B cell (primary cell): ENCODE results near the gene HLA-DMA. TPM values are rescaled to one million over a fixed set of nuclear protein-coding genes. Genes with fewer than 3 reads are reported as not detected.

Experiments used
- ATAC-seq: fragments of 200-7000 bp; cut with Tn5 transposase; one replicate; pipeline ENCODE4 v1.10.0; 2021; ENCODE audit warnings: low read depth, mild to moderate bottlenecking, moderate number of reproducible peaks, moderate library complexity
- CTCF ChIA-PET: fragments of 350-600 bp; sonication (Branson Sonifier 250); formaldehyde crosslinking; loops from one replicate; lab custom pipeline; 2021; ENCODE audit warnings: antibody characterized with exemption, inconsistent platforms; lab: Charles Lee
- POLR2A ChIA-PET: fragments of 350-600 bp; sonication (Branson Sonifier 250); formaldehyde crosslinking; loops from one replicate; lab custom pipeline; 2021; ENCODE audit warnings: antibody characterized with exemption; lab: Charles Lee
- DNase-seq: peaks from one replicate; pipeline ENCODE4 v3.0.0; 2013
- H2AFZ ChIP-seq: 2 replicates; pipeline ENCODE4 v1.6.1; 2012; ENCODE audit warnings: mild to moderate bottlenecking, low read depth, low read length; ENCODE audit not compliant: insufficient read depth, poor library complexity, severe bottlenecking
- H3K27ac ChIP-seq, 2 donors: 1 replicate in 1 of 2; 2 replicates in 1 of 2; pipeline ENCODE4 v1.5.1; 2012 to 2013; ENCODE audit warnings: low read length in 2 of 2, mild to moderate bottlenecking in 2 of 2, moderate library complexity in 1 of 2
- H3K27me3 ChIP-seq, 4 experiments: fragments of 200-600 bp in 1 of 4; sonication (generic) in 1 of 4; replicated peaks in 1 of 4; 1 replicate in 2 of 4; 2 replicates in 2 of 4; pipeline versions ENCODE4 v1.6.1 to v1.7.0; 2013 to 2016; ENCODE audit warnings: low read length in 3 of 4, mild to moderate bottlenecking in 2 of 4, mixed read lengths in 1 of 4, moderate library complexity in 1 of 4; ENCODE audit not compliant: insufficient read depth in 4 of 4, control insufficient read depth in 3 of 4; ENCODE audit errors: control extremely low read depth in 1 of 4
- H3K36me3 ChIP-seq, 2 experiments: replicated peaks in 1 of 2; 1 replicate in 1 of 2; 2 replicates in 1 of 2; pipeline versions ENCODE4 v1.6.1 to v1.7.1; 2013; ENCODE audit warnings: low read length in 1 of 2; ENCODE audit not compliant: insufficient read depth in 2 of 2, control insufficient read depth in 1 of 2; ENCODE audit errors: control extremely low read depth in 1 of 2, extremely low read depth in 1 of 2
- H3K4me1 ChIP-seq, 2 donors: fragments of 200-600 bp in 1 of 2; sonication (generic) in 1 of 2; 1 replicate in 1 of 2; 2 replicates in 1 of 2; pipeline versions ENCODE4 v1.5.1 to v1.6.1; 2013 to 2017; ENCODE audit warnings: low read length in 2 of 2; ENCODE audit not compliant: control insufficient read depth in 2 of 2, insufficient read depth in 2 of 2
- H3K4me2 ChIP-seq: replicated peaks from 2 replicates; pipeline ENCODE3; 2012; ENCODE audit warnings: mild to moderate bottlenecking, low read depth, low read length; ENCODE audit not compliant: poor library complexity, severe bottlenecking
- H3K4me3 ChIP-seq, 5 experiments: fragments of 200-600 bp in 1 of 5; sonication (generic) in 1 of 5; 1 replicate in 3 of 5; 2 replicates in 2 of 5; pipeline versions ENCODE4 v1.5.1 to v1.7.0; 2011 to 2016; ENCODE audit warnings: low read length in 4 of 5, mild to moderate bottlenecking in 4 of 5, low read depth in 2 of 5, control low read depth in 1 of 5, moderate library complexity in 1 of 5; ENCODE audit not compliant: insufficient read depth in 1 of 5; ENCODE audit errors: control extremely low read depth in 1 of 5, extremely low read depth in 1 of 5
- H3K79me2 ChIP-seq: fragments of 200-600 bp; sonication (generic); one replicate; pipeline ENCODE4 v1.6.0; 2016; ENCODE audit warnings: low read length; ENCODE audit not compliant: control insufficient read depth, insufficient read depth
- H3K9ac ChIP-seq: fragments of 200-600 bp; sonication (generic); 2 replicates; pipeline ENCODE4 v1.6.1; 2017; ENCODE audit warnings: mild to moderate bottlenecking, low read length, moderate library complexity
- H3K9me3 ChIP-seq, 3 donors: one replicate each; pipeline versions ENCODE4 v1.6.1 to v1.7.1; 2013; ENCODE audit warnings: low read length in 2 of 3; ENCODE audit not compliant: control insufficient read depth in 2 of 3, insufficient read depth in 1 of 3; ENCODE audit errors: control extremely low read depth in 1 of 3
- H4K20me1 ChIP-seq: 2 replicates; pipeline ENCODE4 v1.6.0; 2012; ENCODE audit warnings: mild to moderate bottlenecking, low read length; ENCODE audit not compliant: insufficient read depth, control insufficient read depth, poor library complexity, severe bottlenecking
- H3K27ac Mint-ChIP-seq: one replicate; pipeline ENCODE4 v1.8.0; 2021; ENCODE audit warnings: mixed read lengths
- H3K27me3 Mint-ChIP-seq: one replicate; pipeline ENCODE4 v1.8.0; 2021; ENCODE audit warnings: mixed read lengths
- H3K4me1 Mint-ChIP-seq: one replicate; pipeline ENCODE4 v1.8.0; 2021; ENCODE audit warnings: mixed read lengths
- H3K4me3 Mint-ChIP-seq: one replicate; pipeline ENCODE4 v1.8.0; 2021; ENCODE audit warnings: mixed read lengths
- H3K9me3 Mint-ChIP-seq: one replicate; pipeline ENCODE4 v1.8.0; 2022; ENCODE audit warnings: mixed read lengths; ENCODE audit not compliant: insufficient read depth
- EZH2 ChIP-seq: IDR thresholded peaks from 2 replicates; pipeline ENCODE4 v1.6.1; 2012; ENCODE audit warnings: borderline replicate concordance, low read depth, mild to moderate bottlenecking, moderate library complexity, low read length; ENCODE audit not compliant: insufficient read depth, poor library complexity, severe bottlenecking
- WGBS: methylation state at CpG from one replicate; pipeline ENCODE4 v1.1.5; 2013; ENCODE audit warnings: missing lambda C conversion rate; ENCODE audit not compliant: insufficient coverage; 5-methylcytosine and 5-hydroxymethylcytosine counted together
- intact Hi-C: fragments of 100-400 bp; cut with micrococcal nuclease; formaldehyde crosslinking; loops from one replicate; pipeline ENCODE4 v1.10.0; 2022
- polyA plus RNA-seq: library from polyadenylated mRNA; depleted of rRNA; stranded (reverse); fragments of >200 nt; gene quantifications from 2 replicates; pipeline ENCODE4 v1.2.3, GENCODE V29; 2012
- total RNA-seq, 2 donors: library from RNA; stranded (reverse); fragments of 120-200 nt in 1 of 2; gene quantifications; 1 replicate in 1 of 2; 2 replicates in 1 of 2; pipeline versions ENCODE4 v1.2.3 to v1.2.4, GENCODE V29; 2013 to 2022
- TF ChIP-seq, protein P1 (sequence below): fragments of 200-600 bp; IDR thresholded peaks from one replicate; pipeline ENCODE4 v1.8.0; 2022; ENCODE audit warnings: antibody characterized with exemption, mild to moderate bottlenecking

HLA-DMA gene
- total and polyA plus RNA-seq, 2 donors (not counting 1 experiment from before 2014, with no cell fraction given): 558 to 925 TPM

DNA sequence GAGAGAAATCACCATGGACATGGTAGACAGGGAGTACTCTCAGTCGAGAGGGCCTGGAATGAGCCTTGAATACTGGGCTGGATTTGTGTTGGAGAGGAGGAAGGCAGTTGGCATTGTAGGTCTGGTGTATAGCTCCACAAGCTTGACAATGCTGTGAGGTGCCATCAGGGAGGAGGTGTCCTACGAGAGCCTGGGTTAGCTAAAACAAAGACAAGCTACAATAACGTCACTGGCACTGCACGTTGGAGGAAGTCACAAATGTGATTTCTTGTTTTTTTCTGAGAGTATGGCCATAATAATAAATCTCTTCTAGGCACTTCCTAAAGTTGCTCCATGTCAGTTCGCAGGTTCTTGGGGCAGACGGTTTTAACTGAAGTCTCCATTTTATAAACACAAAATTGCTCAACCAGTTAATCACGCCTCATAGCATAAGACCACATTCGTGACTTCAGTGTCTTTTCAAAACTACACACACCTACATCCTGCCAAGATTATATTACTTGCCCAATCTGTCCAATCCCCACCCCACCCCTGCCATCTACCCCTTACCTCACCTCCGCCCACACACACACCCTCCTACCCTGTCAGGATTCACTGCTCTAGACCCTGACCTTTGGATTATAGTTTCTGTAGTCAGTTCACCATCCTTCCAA lies 7.7 kb downstream of the HLA-DMA start:
- H3K27me3 ChIP-seq: no peaks in the 10 kb centered on the region
- TF ChIP-seq EZH2: no peak
- TF ChIP-seq, protein P1, sequence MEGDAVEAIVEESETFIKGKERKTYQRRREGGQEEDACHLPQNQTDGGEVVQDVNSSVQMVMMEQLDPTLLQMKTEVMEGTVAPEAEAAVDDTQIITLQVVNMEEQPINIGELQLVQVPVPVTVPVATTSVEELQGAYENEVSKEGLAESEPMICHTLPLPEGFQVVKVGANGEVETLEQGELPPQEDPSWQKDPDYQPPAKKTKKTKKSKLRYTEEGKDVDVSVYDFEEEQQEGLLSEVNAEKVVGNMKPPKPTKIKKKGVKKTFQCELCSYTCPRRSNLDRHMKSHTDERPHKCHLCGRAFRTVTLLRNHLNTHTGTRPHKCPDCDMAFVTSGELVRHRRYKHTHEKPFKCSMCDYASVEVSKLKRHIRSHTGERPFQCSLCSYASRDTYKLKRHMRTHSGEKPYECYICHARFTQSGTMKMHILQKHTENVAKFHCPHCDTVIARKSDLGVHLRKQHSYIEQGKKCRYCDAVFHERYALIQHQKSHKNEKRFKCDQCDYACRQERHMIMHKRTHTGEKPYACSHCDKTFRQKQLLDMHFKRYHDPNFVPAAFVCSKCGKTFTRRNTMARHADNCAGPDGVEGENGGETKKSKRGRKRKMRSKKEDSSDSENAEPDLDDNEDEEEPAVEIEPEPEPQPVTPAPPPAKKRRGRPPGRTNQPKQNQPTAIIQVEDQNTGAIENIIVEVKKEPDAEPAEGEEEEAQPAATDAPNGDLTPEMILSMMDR: no peak
- POLR2A ChIA-PET: interaction anchor here (0.6 to 7.4 kb wide), 14 partner anchors 7 to 303 kb away, joined by 3 to 326 read pairs (median 6); partner anchors contain the start of genes BRD2, HLA-DMA, HLA-DPB1 and PSMB8
- H3K27ac ChIP-seq: peak overlapping the region; percentile 97 to 98
- H3K4me3 ChIP-seq: peak overlapping the region; percentile 43 to 59 (median 47)
- no peaks in the 10 kb centered on the region for H3K27me3 Mint-ChIP-seq
- H2AFZ ChIP-seq: no peak overlapping the region
- WGBS: 16% methylated on average over 5 of the region's 9 CpGs
- peaks cover 80 to 92% of the 10 kb centered on the region in 2 donors for H3K4me1 ChIP-seq
- H3K4me3 Mint-ChIP-seq: peak overlapping the region; percentile 96
- peaks cover 68% of the 10 kb centered on the region for H3K79me2 ChIP-seq
- peaks cover 0 to 22% of the 10 kb centered on the region in 2 experiments for H3K36me3 ChIP-seq
- H4K20me1 ChIP-seq: no peaks in the 10 kb centered on the region
- ATAC-seq (peak; percentile 48), DNase-seq (peak; percentile 88)
- CTCF ChIA-PET: interaction anchor here (0.8 to 15.8 kb wide), 11 partner anchors 8 to 304 kb away, joined by 3 to 462 read pairs (median 12); partner anchors contain the start of genes BRD2, HLA-DMA and TAP2
- H3K27ac Mint-ChIP-seq: peak overlapping the region; percentile 99
- peak overlapping the region; percentile 58 for H3K9ac ChIP-seq
- no peaks in the 10 kb centered on the region for H3K9me3 Mint-ChIP-seq
- H3K4me2 ChIP-seq: peak overlapping the region; percentile 81
- peaks cover 88% of the 10 kb centered on the region for H3K4me1 Mint-ChIP-seq
- H3K9me3 ChIP-seq: no peaks in the 10 kb centered on the region
- intact Hi-C loops: loop anchor here (1.0 to 10.0 kb wide), 4 partner anchors 27 to 340 kb away; partner anchors contain the start of gene HLA-DOB
